HL-60 (cell line): ENCODE results near the gene CSNK2B.

Experiments
- DNase-seq, 2 experiments: peaks; one replicate each; pipeline ENCODE4 v3.0.0-alpha.2; 2010 to 2020; ENCODE audit warnings: low read depth in 1 of 2, low spot score in 1 of 2
- H3K27ac ChIP-seq: fragments of 250-450 bp; sonication (Bioruptor Pico); replicated peaks from 2 replicates; pipeline ENCODE4 v1.5.1; 2020; ENCODE audit warnings: mild to moderate bottlenecking, moderate library complexity
- H3K27me3 ChIP-seq: fragments of 250-450 bp; sonication (Bioruptor Pico); 2 replicates; pipeline ENCODE4 v1.5.1; 2021; ENCODE audit warnings: mild to moderate bottlenecking, moderate library complexity; ENCODE audit not compliant: insufficient read depth, poor library complexity, severe bottlenecking
- H3K4me3 ChIP-seq: replicated peaks from 2 replicates; pipeline ENCODE4 v1.5.1; 2011; ENCODE audit warnings: mild to moderate bottlenecking, control low read depth, low read length; ENCODE audit not compliant: insufficient read depth
- GABPA ChIP-seq: IDR thresholded peaks from 2 replicates; pipeline ENCODE4 v1.6.1; 2012; ENCODE audit warnings: low read depth
- POLR2AphosphoS5 ChIP-seq: IDR thresholded peaks from 2 replicates; pipeline ENCODE4 v1.6.1; 2012; ENCODE audit warnings: low read depth
- REST ChIP-seq: IDR thresholded peaks from 2 replicates; pipeline ENCODE4 v1.6.1; 2012; ENCODE audit warnings: low read depth; ENCODE audit not compliant: insufficient replicate concordance
- SPI1 ChIP-seq: IDR thresholded peaks from 2 replicates; pipeline ENCODE4 v1.6.1; 2012; ENCODE audit warnings: low read depth, mild to moderate bottlenecking, borderline replicate concordance
- TF ChIP-seq, protein P1 (sequence below): IDR thresholded peaks from one replicate; pipeline ENCODE4 v1.5.1; 2011; ENCODE audit warnings: low read length, control low read depth, inconsistent platforms; ENCODE audit not compliant: insufficient read depth

Gene CSNK2B

GRCh38 chr6:31662124-31662723 lies 3.7 kb upstream of the CSNK2B start:
- DNase-seq = no peak
- Histone ChIP-seq H3K4me3 (no peak overlapping the region), H3K27ac (no peak overlapping the region), H3K27me3 (no peaks in the 10 kb centered on the region)
- TF ChIP-seq REST (no peak), POLR2AphosphoS5 (no peak), SPI1 (no peak), GABPA (no peak)
- TF ChIP-seq, protein P1, sequence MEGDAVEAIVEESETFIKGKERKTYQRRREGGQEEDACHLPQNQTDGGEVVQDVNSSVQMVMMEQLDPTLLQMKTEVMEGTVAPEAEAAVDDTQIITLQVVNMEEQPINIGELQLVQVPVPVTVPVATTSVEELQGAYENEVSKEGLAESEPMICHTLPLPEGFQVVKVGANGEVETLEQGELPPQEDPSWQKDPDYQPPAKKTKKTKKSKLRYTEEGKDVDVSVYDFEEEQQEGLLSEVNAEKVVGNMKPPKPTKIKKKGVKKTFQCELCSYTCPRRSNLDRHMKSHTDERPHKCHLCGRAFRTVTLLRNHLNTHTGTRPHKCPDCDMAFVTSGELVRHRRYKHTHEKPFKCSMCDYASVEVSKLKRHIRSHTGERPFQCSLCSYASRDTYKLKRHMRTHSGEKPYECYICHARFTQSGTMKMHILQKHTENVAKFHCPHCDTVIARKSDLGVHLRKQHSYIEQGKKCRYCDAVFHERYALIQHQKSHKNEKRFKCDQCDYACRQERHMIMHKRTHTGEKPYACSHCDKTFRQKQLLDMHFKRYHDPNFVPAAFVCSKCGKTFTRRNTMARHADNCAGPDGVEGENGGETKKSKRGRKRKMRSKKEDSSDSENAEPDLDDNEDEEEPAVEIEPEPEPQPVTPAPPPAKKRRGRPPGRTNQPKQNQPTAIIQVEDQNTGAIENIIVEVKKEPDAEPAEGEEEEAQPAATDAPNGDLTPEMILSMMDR = no peak

- Histone ChIP-seq H3K4me3 (peak overlapping the region; percentile 85), H3K27ac (no peak overlapping the region; the same call in 1 of the 2 replicates), H3K27me3 (no peaks in the 10 kb centered on the region)
- no peak for DNase-seq
- TF ChIP-seq, protein P1 = no peak
- TF ChIP-seq POLR2AphosphoS5 (no peak), GABPA (no peak), SPI1 (no peak), REST (no peak)
Measured at GRCh38 chr6:31663126-31663960, 2.5 kb upstream of the CSNK2B start.

DNA sequence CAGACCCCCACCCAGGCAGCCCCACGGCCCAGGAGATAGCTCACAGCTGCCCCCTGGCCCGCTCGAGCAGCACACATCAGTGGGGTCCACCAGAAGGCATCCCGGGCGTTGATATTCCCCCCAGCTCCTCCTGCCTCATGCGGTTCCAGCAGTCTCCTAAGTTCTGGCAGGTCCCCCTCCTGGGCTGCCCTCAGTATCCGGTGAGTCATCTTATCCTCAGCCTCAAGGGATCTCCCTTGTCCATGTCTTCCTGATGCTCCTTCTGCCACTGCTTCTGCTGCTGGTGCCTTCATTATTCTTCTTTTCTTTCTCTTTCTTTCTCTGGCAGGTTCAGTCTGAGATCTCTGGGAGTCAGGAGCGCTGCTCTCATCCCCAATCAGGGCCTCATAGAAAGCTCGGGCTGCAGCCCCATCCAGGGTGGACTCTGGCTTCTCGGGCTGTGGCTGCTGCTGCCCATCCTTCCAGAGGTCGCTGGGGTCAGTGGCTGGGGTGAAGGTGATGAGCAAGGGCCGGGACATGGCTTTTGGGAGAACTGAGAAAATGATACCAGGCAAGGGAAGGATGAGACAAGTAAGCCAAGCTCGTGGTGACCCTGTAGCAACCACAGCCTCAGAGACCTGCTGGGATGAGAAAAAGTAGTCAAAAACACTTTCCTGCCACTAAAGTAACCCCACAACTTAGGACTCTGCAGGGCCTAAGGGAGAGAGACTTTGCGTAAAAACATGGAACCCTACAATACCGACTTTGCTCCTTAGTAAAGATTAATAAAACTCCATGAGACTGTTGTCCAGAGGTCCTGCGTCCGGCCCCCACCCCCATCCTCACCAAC lies 1.7 kb upstream of the CSNK2B start:
- peak overlapping the region; percentile 100 for H3K27ac ChIP-seq
- H3K4me3 ChIP-seq = peak overlapping the region; percentile 85
- TF ChIP-seq, protein P1 = no peak
- H3K27me3 ChIP-seq = no peaks in the 10 kb centered on the region
- no peak for DNase-seq
